HTR-8/SVneo (cell line): Measurements from ENCODE around the gene PAK4.

Source experiments
- DNase-seq: peaks from one replicate; pipeline ENCODE4 v3.0.0; 2011; ENCODE audit warnings: low spot score, mixed read lengths; ENCODE audit not compliant: insufficient read length
- FAIRE-seq: peaks from 2 replicates; lab custom pipeline; 2011; peaks lifted over from hg19 to GRCh38; lab: Jason Lieb, UNC

PAK4 gene

GRCh38 chr19:39160523-39160861 is 34.9 kb downstream of the PAK4 start:
- FAIRE-seq (no peak), DNase-seq (no peak)

- peak; percentile 16 for FAIRE-seq
- DNase-seq: no peak
Observed at GRCh38 chr19:39160889-39161672, 35.5 kb downstream of the PAK4 start.

- no peak for DNase-seq
- no peak for FAIRE-seq
Observed at GRCh38 chr19:39162441-39163043, 37.0 kb downstream of the PAK4 start.

GRCh38 chr19:39163621-39164020 is 38.0 kb downstream of the PAK4 start:
- DNase-seq (no peak), FAIRE-seq (no peak)

GRCh38 chr19:39164289-39164688 is 38.7 kb downstream of the PAK4 start:
- DNase-seq (no peak), FAIRE-seq (no peak)

GRCh38 chr19:39165857-39166256 is 40.3 kb downstream of the PAK4 start:
- FAIRE-seq (no peak), DNase-seq (no peak)

GRCh38 chr19:39166571-39167391 is 41.2 kb downstream of the PAK4 start:
- DNase-seq (no peak), FAIRE-seq (no peak)

GRCh38 chr19:39167461-39168257 is 42.1 kb downstream of the PAK4 start:
- DNase-seq (no peak), FAIRE-seq (no peak)

- FAIRE-seq (no peak), DNase-seq (no peak)
Observed at GRCh38 chr19:39168258-39169142, 42.9 kb downstream of the PAK4 start.

- FAIRE-seq (no peak), DNase-seq (no peak)
Observed at GRCh38 chr19:39169143-39169810, 43.7 kb downstream of the PAK4 start.

- DNase-seq: no peak
- no peak for FAIRE-seq
Observed at GRCh38 chr19:39170386-39171231, 45.0 kb downstream of the PAK4 start.

- no peak for DNase-seq
- FAIRE-seq: no peak
Observed at GRCh38 chr19:39171479-39172465, 46.2 kb downstream of the PAK4 start.

GRCh38 chr19:39172700-39173501 is 47.3 kb downstream of the PAK4 start:
- no peak for DNase-seq
- no peak for FAIRE-seq

GRCh38 chr19:39173502-39173991 is 48.0 kb downstream of the PAK4 start:
- no peak for FAIRE-seq

GRCh38 chr19:39174142-39174541 is 48.6 kb downstream of the PAK4 start:
- FAIRE-seq: no peak

More at GRCh38 chr19:39173502-39173991, 48.0 kb downstream of the PAK4 start:
- no peak for DNase-seq

More at GRCh38 chr19:39174142-39174541, 48.6 kb downstream of the PAK4 start:
- no peak for DNase-seq
